PFSK-1 (cell line): ENCODE measurements around the gene CFAP77.

ENCODE experiments used
- FOXP2 ChIP-seq: optimal IDR thresholded peaks from 2 replicates; pipeline ENCODE3; 2011; ENCODE audit warnings: borderline replicate concordance, control low read depth, inconsistent platforms; ENCODE audit not compliant: insufficient read depth; ENCODE audit errors: extremely low read length, extremely low read depth
- POLR2AphosphoS5 ChIP-seq: IDR thresholded peaks from 2 replicates; pipeline ENCODE4 v1.6.1; 2012; ENCODE audit warnings: low read depth, mild to moderate bottlenecking, control low read depth, low read length, moderate library complexity
- SIN3A ChIP-seq: IDR thresholded peaks from 2 replicates; pipeline ENCODE4 v1.6.1; 2012; ENCODE audit warnings: mild to moderate bottlenecking, low read length, moderate library complexity, borderline replicate concordance; ENCODE audit not compliant: insufficient read depth
- TAF1 ChIP-seq: IDR thresholded peaks from 2 replicates; pipeline ENCODE4 v1.6.1; 2012; ENCODE audit warnings: low read length, control low read depth, borderline replicate concordance; ENCODE audit not compliant: insufficient read depth
- TF ChIP-seq, protein P1 (sequence below), 2 experiments: IDR thresholded peaks; 2 replicates each; pipeline versions ENCODE4 v1.6.1 to v1.8.0; 2011 to 2012; ENCODE audit warnings: low read depth in 2 of 2, low read length in 2 of 2, control low read depth in 1 of 2, inconsistent platforms in 1 of 2, mild to moderate bottlenecking in 1 of 2, moderate library complexity in 1 of 2; ENCODE audit not compliant: insufficient read depth in 1 of 2

The CFAP77 gene

DNA sequence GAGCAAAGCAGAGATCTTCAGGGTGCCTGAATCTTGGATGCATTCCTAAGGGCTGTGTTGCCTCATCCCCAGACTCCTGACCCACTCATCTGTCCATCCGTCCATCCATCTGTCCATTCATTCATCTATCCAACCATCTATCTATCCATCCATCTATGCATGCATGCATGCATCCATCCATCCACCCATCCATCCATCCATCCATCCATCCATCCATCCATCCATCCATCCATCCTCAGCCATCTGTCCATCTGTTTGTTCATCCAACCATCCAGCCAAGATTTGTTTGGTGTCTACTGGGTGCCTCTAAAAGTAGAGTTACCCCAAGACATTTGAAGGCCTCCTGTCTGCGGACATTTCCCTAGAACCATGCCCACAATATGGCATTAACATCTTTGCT, 144.7 kb downstream of the CFAP77 start:
- TF ChIP-seq POLR2AphosphoS5 (no peak), FOXP2 (no peak), SIN3A (no peak), TAF1 (no peak)
- TF ChIP-seq, protein P1, sequence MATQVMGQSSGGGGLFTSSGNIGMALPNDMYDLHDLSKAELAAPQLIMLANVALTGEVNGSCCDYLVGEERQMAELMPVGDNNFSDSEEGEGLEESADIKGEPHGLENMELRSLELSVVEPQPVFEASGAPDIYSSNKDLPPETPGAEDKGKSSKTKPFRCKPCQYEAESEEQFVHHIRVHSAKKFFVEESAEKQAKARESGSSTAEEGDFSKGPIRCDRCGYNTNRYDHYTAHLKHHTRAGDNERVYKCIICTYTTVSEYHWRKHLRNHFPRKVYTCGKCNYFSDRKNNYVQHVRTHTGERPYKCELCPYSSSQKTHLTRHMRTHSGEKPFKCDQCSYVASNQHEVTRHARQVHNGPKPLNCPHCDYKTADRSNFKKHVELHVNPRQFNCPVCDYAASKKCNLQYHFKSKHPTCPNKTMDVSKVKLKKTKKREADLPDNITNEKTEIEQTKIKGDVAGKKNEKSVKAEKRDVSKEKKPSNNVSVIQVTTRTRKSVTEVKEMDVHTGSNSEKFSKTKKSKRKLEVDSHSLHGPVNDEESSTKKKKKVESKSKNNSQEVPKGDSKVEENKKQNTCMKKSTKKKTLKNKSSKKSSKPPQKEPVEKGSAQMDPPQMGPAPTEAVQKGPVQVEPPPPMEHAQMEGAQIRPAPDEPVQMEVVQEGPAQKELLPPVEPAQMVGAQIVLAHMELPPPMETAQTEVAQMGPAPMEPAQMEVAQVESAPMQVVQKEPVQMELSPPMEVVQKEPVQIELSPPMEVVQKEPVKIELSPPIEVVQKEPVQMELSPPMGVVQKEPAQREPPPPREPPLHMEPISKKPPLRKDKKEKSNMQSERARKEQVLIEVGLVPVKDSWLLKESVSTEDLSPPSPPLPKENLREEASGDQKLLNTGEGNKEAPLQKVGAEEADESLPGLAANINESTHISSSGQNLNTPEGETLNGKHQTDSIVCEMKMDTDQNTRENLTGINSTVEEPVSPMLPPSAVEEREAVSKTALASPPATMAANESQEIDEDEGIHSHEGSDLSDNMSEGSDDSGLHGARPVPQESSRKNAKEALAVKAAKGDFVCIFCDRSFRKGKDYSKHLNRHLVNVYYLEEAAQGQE (IDR thresholded peaks at IDR 0.05; ENCODE audit: insufficient read depth in 1 of 2, low read depth in 2 of 2, low read length in 2 of 2), result no peak

GRCh38 chr9:132555528-132555927, 145.5 kb downstream of the CFAP77 start:
- TF ChIP-seq, protein P1 (IDR thresholded peaks at IDR 0.05; ENCODE audit: insufficient read depth in 1 of 2, low read depth in 2 of 2, low read length in 2 of 2), result no peak
- TF ChIP-seq POLR2AphosphoS5 (no peak), TAF1 (no peak), FOXP2 (no peak), SIN3A (no peak)

GRCh38 chr9:132556235-132556634, 146.2 kb downstream of the CFAP77 start:
- TF ChIP-seq, protein P1 (IDR thresholded peaks at IDR 0.05; ENCODE audit: insufficient read depth in 1 of 2, low read depth in 2 of 2, low read length in 2 of 2), result no peak
- TF ChIP-seq TAF1, result no peak
- no peak for TF ChIP-seq SIN3A
- no peak for TF ChIP-seq FOXP2
- TF ChIP-seq POLR2AphosphoS5, result no peak

DNA sequence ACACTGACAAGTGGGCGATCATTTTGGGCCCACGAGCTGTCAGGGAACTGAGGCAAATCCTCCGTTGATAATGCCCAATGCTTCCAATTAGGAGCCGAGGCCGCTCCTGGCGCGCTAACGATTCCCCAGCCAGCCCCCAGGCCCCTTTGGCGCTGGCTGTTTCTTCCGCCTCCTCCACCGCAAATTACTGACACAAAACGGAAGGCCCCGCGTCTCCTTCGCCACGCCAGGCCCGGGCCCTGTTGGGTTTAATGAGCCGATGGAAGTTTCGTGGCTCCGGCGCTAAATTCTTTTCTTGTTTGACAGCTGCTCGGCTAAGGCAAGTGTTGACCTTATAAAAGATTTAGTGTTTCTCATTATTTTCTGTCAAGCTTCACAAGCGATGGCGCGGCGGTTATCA, 146.7 kb downstream of the CFAP77 start:
- no peak for TF ChIP-seq FOXP2
- TF ChIP-seq, protein P1 (IDR thresholded peaks at IDR 0.05; ENCODE audit: insufficient read depth in 1 of 2, low read depth in 2 of 2, low read length in 2 of 2), result no peak
- no peak for TF ChIP-seq SIN3A
- TF ChIP-seq TAF1, result no peak

- no peak for TF ChIP-seq FOXP2
- no peak for TF ChIP-seq POLR2AphosphoS5
- no peak for TF ChIP-seq SIN3A
- no peak for TF ChIP-seq TAF1
- TF ChIP-seq, protein P1 (IDR thresholded peaks at IDR 0.05; ENCODE audit: insufficient read depth in 1 of 2, low read depth in 2 of 2, low read length in 2 of 2), result no peak
Measured at GRCh38 chr9:132557159-132557558, 147.1 kb downstream of the CFAP77 start.
